NCI-H446 (cell line): ENCODE results near the gene MRPS22.
"Not testable (repeated sequence)": the region's sequence is repeated elsewhere in the genome, so short reads cannot be mapped to it uniquely, and the experiment has no call there.

Experiments used
- DNase-seq, 2 experiments: peaks; one replicate each; lab custom pipeline; 2025; lab: John Stamatoyannopoulos, UW

The MRPS22 gene

DNA sequence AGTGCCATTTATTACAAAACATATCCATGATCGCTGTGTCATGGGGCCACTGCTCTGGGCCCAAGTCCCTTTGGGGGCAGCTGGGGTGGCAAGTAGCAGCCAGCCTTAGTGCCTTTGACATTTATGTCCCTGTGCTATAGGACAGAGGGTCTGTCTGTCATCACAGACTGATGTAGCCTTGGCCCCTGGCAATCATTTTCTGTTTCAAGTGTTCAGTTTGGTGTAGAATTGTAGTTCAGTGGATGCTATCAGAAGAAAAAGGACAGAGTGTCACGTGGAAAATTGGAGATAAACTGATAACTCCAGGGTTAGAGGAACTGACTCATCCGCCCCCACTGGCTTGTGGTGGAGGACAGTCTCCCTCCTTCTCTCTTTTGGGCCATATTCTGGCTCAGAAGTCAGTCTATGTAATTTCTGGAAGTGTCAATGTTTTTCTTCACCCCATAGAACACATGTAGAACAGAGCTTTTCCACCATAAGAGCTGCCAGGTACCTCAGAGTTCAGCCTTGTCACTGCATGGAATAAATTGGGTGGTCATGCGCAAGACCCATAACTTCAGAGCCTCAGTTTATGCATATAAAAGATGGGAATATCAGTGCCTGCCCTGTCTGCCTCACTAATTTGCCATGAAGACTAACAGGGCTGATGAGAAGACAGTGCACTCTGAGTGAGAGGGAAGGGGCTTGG is 4.5 kb upstream of the MRPS22 start:
- no peak for DNase-seq

DNA sequence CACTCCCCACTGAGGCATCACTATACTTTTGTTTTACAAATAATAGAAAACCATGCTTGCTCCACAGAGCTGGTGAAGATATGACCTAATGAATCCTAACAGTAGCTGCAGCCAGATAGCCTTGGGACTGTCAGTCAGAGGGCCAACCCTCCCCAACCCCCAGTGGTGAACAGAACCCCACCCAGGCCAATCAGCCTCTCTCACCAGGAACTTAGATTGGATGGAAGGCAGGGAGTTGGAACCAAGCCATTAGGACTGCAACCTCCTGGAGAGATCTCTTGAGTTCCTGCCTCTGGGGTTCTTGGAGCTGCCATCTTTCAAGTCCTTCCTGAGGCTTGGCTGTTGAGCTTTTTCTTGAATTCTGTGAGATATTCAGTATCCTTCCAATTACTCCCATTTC is 3.0 kb upstream of the MRPS22 start:
- DNase-seq = no peak

DNA sequence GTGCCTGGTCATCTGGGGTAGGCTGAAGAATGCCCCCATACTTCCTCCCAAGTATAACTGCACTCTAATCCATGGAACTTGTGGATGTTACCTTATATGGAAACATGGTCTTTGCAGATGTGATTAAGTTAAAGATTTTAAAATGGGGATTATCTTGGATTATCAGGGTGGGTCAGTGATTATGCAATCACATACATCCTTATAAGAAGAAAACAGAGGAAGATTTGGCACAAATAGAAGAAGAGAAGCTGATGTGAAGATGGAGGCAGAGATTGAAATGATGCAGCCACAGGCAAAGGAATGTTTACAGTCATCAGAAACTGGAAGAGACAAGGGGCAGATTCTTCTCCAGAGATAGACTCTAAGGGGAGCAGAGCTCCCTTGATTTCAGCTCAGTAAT is 1.8 kb upstream of the MRPS22 start:
- no peak for DNase-seq

- no peak for DNase-seq
Measured at GRCh38 chr3:139346771-139347170, 3.0 kb downstream of the MRPS22 start.

GRCh38 chr3:139353920-139354556 is 10.2 kb downstream of the MRPS22 start:
- DNase-seq = peak in 1 of 2 experiments; percentile 39

GRCh38 chr3:139354661-139355060 is 10.8 kb downstream of the MRPS22 start:
- no peak for DNase-seq

- DNase-seq = no peak
Measured at GRCh38 chr3:139355476-139355875, 11.7 kb downstream of the MRPS22 start.

DNA sequence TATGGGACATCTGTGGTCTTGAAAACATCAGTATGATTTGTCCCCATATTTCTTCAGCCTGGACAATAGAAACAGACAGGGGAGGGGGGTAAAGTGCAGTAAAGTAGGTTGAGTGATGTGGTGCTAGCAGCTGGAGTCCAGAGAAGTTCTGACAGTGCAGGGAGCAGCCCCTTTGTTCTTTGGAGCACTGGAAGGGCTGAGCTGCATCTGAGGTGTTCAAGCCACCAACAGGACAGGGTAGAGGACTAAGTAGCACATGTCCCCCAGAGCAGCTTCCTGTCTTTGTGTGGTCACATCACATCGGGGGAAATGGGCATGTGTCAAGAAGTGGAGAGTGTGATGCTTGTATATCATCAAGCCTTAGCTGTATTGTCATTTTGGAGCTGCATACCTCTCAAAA is 12.1 kb downstream of the MRPS22 start:
- DNase-seq = no peak

GRCh38 chr3:139357899-139358298 is 14.1 kb downstream of the MRPS22 start:
- no peak for DNase-seq

DNA sequence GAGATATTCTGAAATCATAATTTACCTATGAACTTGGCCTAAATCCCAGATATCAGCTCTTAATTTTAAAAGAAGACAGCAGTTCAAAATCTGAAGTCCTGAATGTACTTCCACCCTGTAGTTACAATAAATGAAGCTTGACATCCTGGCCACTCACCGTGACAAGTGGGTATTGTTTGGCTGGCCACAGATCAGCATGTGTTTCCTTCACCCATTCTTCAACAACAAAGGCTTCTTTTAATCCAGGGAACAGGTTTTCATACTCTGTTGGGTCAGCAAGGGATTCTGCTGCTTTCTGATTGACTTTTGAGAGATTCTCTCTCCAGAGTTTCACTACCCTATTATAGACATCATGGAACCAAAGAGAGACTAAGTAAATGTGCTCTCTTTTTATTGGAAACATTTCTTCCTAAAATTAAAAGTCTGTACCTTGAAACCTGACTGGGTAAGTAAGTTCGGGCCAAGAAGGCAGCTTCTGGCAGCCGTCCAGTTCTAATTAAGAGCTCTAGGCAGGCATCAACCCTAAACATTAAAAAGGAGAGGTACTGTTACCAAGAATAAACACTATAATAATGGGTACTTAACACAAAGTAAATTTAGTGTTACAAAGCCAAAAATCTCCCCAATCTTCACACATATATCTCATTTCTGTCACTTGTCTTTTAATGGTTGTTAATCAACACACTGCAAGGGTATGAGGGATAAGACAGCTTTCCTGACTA is 15.2 kb downstream of the MRPS22 start:
- DNase-seq = peak in 1 of 2 experiments; percentile 3

- no peak for DNase-seq
Measured at GRCh38 chr3:139361276-139361675, 17.5 kb downstream of the MRPS22 start.

GRCh38 chr3:139364549-139364948 is 20.7 kb downstream of the MRPS22 start:
- DNase-seq = no peak

GRCh38 chr3:139374099-139374498 is 30.3 kb downstream of the MRPS22 start:
- DNase-seq = no peak

- no peak for DNase-seq
Measured at GRCh38 chr3:139377378-139377777, 33.6 kb downstream of the MRPS22 start.

- DNase-seq = peak in 1 of 2 experiments; percentile 25
Measured at GRCh38 chr3:139378587-139379241, 34.9 kb downstream of the MRPS22 start.

DNA sequence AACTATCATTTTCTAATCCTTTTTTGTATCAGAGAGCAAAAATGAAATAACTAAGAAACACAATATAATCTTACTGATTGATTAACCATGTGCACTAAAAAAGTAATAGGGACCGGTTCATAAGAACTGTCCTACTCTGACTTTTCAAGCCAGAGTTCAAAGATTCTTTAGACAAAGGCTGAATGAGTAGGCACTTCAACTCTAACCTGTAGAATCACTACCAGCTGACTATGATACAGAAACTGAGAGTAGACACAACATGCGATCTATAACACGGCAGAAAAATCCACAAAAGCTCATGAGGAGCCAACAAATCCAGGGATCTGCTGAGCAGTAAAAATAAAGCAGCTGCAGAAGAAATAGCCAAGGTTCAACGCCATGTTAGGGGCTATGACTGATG is 36.8 kb downstream of the MRPS22 start:
- DNase-seq = no peak

- DNase-seq = not testable (repeated sequence)
Measured at GRCh38 chr3:139382291-139382690, 38.5 kb downstream of the MRPS22 start.

DNA sequence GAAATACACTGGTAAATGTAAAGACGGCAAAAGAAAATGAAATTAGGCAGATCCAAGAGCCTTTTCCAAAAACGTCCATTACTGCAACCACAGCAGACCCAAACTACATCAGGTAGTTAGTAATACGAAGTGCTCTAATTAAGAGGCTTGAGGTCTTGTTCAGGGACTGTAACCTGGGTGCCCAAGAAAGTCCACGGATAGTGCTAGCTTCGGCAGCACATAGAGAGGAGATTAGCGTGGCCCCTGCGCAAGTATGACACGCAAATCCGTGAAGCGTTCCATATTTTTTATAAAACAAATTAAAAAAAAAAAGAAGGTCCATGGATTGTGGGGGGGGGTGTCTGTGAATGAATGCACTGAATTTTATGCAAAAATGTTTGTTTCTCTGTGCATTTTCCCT is 44.3 kb downstream of the MRPS22 start:
- no peak for DNase-seq

DNA sequence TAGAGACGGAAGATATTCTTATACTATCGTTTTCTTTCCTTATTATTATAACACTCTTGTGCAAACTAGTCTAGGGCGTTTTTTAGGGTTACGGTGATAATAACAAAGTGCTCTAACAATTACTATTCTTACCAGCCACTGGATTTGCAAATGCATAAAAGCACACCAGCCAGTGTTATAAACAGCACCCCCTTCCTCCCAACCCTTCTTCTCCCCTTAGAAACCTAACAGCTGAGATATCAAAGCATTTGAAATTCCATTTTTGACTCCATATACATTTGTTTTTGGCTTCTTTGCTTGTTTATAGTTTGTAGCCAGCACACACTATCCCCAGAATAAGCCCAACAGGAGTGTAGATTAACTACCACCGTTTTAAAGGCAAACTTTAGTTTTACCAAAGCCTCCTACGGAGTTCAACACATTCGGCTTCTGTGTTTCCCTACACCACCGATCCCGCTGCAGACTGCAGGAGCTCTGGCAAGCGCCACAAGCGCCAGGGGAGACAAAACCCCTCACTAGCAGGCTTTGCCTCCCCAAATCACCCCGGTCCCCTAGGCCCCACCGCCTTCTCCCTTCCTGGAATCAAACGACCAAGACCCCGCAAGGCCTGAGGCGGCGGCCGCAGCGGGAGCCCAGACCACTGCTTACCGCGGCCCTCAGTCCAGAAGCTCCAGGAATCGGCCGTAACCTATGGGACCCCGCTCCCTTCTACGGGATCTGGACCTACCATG is 45.2 kb downstream of the MRPS22 start:
- peak in 1 of 2 experiments; percentile 42 for DNase-seq

- DNase-seq = peak; percentile 98 to 100
Measured at GRCh38 chr3:139389552-139390368, 45.9 kb downstream of the MRPS22 start, which contains the start of gene COPB2. Gene COPB2 (minus strand): TSS chr3:139389647. CDS start chr3:139389550, 97 bp downstream.

DNA sequence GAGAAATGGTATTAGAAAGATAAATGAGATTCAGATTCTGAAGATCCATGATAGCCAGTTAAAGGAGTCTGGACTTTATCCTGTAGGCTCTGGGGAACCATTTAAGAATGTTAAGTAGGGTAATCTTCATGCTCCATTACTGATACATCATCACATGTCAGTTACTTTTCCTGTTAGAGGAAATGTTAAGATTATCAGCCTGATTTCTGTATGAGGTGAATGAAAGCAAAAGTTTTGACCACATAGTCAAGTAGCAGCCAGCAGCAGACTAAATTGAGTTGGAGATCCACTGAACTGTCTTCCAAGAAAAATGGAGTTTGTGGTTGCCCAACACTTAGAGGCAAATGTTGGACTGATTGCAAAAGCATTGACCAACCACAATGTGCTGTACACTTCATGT is 50.3 kb downstream of the MRPS22 start:
- no peak for DNase-seq
